KMS-11 (cell line): ENCODE results near the gene WDPCP.
"Not testable (repeated sequence)": the region's sequence is repeated elsewhere in the genome, so short reads cannot be mapped to it uniquely, and the experiment has no call there.

Source experiments
- H2AFZ ChIP-seq: fragments of 200-600 bp; sonication (generic); 2 replicates; pipeline ENCODE4 v1.6.1; 2016; ENCODE audit warnings: antibody characterized with exemption, mixed run types, low read depth
- H3K27ac ChIP-seq: fragments of 200-600 bp; sonication (generic); 2 replicates; pipeline ENCODE4 v1.6.1; 2016; ENCODE audit warnings: mild to moderate bottlenecking, mixed run types
- H3K27me3 ChIP-seq: fragments of 200-600 bp; sonication (generic); 2 replicates; pipeline ENCODE4 v1.6.1; 2017; ENCODE audit warnings: mild to moderate bottlenecking, low read depth, mixed run types, moderate library complexity; ENCODE audit not compliant: insufficient read depth
- H3K36me3 ChIP-seq: fragments of 200-600 bp; sonication (generic); 2 replicates; pipeline ENCODE4 v1.6.1; 2017; ENCODE audit warnings: mild to moderate bottlenecking, mixed run types; ENCODE audit not compliant: insufficient read depth
- H3K4me1 ChIP-seq: fragments of 200-600 bp; sonication (generic); 2 replicates; pipeline ENCODE4 v1.6.1; 2016; ENCODE audit warnings: mild to moderate bottlenecking, low read depth, mixed run types; ENCODE audit not compliant: poor library complexity, severe bottlenecking
- H3K4me2 ChIP-seq: fragments of 200-600 bp; sonication (generic); 2 replicates; pipeline ENCODE4 v1.7.0; 2016; ENCODE audit warnings: mild to moderate bottlenecking, mixed run types
- H3K4me3 ChIP-seq: fragments of 200-600 bp; sonication (generic); IDR thresholded peaks from 2 replicates; pipeline ENCODE4 v1.6.1; 2017; ENCODE audit warnings: low read depth, low read length, mixed read lengths; ENCODE audit not compliant: insufficient read depth
- H3K79me2 ChIP-seq: fragments of 200-600 bp; sonication (generic); 2 replicates; pipeline ENCODE4 v1.6.1; 2016; ENCODE audit warnings: low read depth, mixed run types; ENCODE audit not compliant: insufficient read depth
- H3K9ac ChIP-seq: fragments of 200-600 bp; sonication (generic); 2 replicates; pipeline ENCODE4 v1.6.1; 2016; ENCODE audit warnings: mild to moderate bottlenecking, mixed run types
- H4K20me1 ChIP-seq: fragments of 200-600 bp; sonication (generic); 2 replicates; pipeline ENCODE4 v1.6.1; 2016; ENCODE audit warnings: mild to moderate bottlenecking, mixed run types; ENCODE audit not compliant: insufficient read depth
- TF ChIP-seq, protein P1 (sequence below): fragments of 200-600 bp; sonication (generic); conservative IDR thresholded peaks from 2 replicates; pipeline ENCODE4 v1.6.1; 2017; ENCODE audit warnings: low read depth, mild to moderate bottlenecking, antibody characterized with exemption, low read length, moderate library complexity, mixed read lengths

The WDPCP gene

GRCh38 chr2:63078852-63079606 is 509.2 kb downstream of the WDPCP start:
- Histone ChIP-seq H2AFZ (no peak overlapping the region), H3K4me3 (no peak overlapping the region), H3K4me2 (no peak overlapping the region), H3K9ac (no peak overlapping the region), H4K20me1 (no peaks in the 10 kb centered on the region), H3K79me2 (no peaks in the 10 kb centered on the region), H3K27ac (no peak overlapping the region), H3K36me3 (no peaks in the 10 kb centered on the region), H3K27me3 (no peaks in the 10 kb centered on the region), H3K4me1 (no peaks in the 10 kb centered on the region)
- TF ChIP-seq, protein P1, sequence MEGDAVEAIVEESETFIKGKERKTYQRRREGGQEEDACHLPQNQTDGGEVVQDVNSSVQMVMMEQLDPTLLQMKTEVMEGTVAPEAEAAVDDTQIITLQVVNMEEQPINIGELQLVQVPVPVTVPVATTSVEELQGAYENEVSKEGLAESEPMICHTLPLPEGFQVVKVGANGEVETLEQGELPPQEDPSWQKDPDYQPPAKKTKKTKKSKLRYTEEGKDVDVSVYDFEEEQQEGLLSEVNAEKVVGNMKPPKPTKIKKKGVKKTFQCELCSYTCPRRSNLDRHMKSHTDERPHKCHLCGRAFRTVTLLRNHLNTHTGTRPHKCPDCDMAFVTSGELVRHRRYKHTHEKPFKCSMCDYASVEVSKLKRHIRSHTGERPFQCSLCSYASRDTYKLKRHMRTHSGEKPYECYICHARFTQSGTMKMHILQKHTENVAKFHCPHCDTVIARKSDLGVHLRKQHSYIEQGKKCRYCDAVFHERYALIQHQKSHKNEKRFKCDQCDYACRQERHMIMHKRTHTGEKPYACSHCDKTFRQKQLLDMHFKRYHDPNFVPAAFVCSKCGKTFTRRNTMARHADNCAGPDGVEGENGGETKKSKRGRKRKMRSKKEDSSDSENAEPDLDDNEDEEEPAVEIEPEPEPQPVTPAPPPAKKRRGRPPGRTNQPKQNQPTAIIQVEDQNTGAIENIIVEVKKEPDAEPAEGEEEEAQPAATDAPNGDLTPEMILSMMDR = peak; percentile 60

- not testable (repeated sequence) for H3K27me3 ChIP-seq, H3K9ac ChIP-seq, H3K4me2 ChIP-seq, H3K4me1 ChIP-seq, H3K36me3 ChIP-seq, H2AFZ ChIP-seq, H3K79me2 ChIP-seq, H4K20me1 ChIP-seq, H3K4me3 ChIP-seq, H3K27ac ChIP-seq
These were observed 513.9 kb downstream of the WDPCP start for GRCh38 chr2:63074399-63074798.

DNA sequence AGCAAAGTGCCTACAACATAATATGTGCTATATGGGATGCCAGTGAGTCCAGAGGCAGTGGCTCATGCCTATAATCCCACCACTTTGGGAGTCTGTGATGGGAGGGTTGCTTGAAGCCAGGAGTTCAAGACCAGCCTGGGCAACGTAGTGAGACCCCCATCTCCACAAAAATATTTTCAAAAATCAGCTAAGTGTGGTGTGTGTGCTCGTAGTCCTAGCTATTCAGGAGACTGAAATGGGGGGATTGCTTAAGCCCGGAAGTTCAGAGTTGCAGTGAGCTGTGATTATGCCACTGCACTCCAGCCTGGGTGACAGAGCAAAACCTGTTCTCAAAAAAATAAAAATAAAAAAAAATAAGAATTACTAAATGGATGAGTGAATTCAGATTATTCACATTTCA is 514.3 kb downstream of the WDPCP start:
- no peak overlapping the region for H2AFZ ChIP-seq
- no peak overlapping the region for H3K9ac ChIP-seq
- no peaks in the 10 kb centered on the region for H3K36me3 ChIP-seq
- TF ChIP-seq, protein P1 = no peak
- no peak overlapping the region for H3K27ac ChIP-seq
- H3K79me2 ChIP-seq = no peaks in the 10 kb centered on the region
- no peaks in the 10 kb centered on the region for H3K4me1 ChIP-seq
- no peak overlapping the region for H3K4me2 ChIP-seq
- H3K4me3 ChIP-seq = no peak overlapping the region
- H4K20me1 ChIP-seq = no peaks in the 10 kb centered on the region
- H3K27me3 ChIP-seq = no peaks in the 10 kb centered on the region

- H3K9ac ChIP-seq = no peak overlapping the region
- TF ChIP-seq, protein P1 = no peak
- no peaks in the 10 kb centered on the region for H3K27me3 ChIP-seq
- H3K4me3 ChIP-seq = no peak overlapping the region
- H3K79me2 ChIP-seq = no peaks in the 10 kb centered on the region
- H3K4me1 ChIP-seq = no peaks in the 10 kb centered on the region
- no peaks in the 10 kb centered on the region for H3K36me3 ChIP-seq
- H4K20me1 ChIP-seq = no peaks in the 10 kb centered on the region
- no peak overlapping the region for H3K4me2 ChIP-seq
- H3K27ac ChIP-seq = no peak overlapping the region
- no peak overlapping the region for H2AFZ ChIP-seq
These were observed 516.6 kb downstream of the WDPCP start for GRCh38 chr2:63071664-63072063.
